Measurements from ENCODE around the gene PCDH9.

PCDH9 gene

DNA sequence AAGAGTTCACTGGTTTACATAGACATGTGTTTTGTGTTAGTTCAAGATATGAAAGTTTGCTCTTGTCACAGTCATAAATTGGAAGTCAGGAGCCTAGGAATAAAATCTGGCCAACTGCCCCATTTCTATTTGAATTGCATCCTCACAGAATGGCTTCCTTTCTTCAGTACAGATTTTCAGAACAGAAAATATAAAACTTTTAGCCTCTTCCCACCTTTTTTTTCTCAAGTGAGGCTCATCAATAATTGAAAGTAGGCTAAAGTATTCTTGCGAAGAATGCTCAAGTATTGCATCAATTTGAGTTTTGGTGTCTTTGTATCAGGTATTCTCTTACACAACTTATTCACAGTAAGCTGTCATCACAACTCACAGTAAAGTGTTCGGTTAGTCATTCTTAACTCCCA lies 802.7 kb downstream of the PCDH9 start:
- no peak for DNase-seq

DNA sequence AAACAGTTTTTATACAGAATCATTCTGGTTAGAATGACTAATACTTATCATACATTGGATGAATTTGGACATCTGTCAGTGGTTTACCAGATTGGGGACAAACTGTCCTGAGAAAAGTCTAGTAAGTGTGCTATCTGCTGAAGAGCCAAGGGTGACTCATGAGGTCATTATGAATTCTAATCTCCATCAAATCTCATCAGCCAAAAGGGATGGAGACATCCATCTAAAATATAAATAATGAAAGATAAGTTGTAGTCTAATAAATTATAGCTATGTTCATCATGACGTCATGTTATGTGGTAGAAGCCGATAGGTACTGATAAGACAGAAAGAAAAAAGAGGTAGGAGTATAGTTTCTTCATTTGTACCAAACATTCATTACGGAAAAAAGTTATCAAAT lies 804.4 kb downstream of the PCDH9 start:
- no peak for DNase-seq

DNA sequence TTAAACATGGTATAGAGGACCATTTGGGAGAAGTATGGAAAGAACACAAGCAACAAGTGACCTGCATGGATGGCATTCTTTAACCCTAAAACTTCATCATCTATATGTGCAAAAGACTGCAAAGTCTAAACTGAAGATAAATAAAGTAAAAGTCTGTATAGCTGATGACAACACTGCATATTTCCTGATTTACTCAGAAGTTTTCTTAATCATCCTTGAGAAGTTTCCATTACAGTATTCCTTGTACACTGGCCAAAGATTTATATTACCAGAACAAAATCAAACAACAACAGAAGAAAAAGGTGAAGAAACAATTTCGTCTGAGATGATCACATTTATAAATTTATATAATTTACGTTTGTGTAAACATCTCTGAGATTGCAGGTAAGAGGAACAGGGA lies 805.7 kb downstream of the PCDH9 start:
- no peak for DNase-seq

DNA sequence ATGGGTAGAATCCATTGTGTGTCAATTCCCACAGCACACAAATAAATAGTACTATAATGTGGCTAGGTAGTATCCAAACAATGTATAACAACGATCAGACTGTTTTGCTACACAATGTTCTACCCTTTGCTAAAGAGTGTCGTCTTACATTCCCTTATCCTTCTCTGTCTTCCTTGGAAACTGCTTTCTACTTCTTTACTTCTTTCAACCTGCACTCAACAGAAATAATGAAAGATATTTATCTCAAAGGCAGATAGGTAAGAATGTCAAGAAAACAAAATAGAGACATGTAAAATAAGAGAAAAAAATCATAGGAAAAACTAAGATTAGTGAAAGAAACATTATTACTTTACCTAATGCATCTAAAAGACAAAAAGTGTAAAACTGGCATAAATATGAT lies 814.7 kb downstream of the PCDH9 start:
- DNase-seq = no peak

DNA sequence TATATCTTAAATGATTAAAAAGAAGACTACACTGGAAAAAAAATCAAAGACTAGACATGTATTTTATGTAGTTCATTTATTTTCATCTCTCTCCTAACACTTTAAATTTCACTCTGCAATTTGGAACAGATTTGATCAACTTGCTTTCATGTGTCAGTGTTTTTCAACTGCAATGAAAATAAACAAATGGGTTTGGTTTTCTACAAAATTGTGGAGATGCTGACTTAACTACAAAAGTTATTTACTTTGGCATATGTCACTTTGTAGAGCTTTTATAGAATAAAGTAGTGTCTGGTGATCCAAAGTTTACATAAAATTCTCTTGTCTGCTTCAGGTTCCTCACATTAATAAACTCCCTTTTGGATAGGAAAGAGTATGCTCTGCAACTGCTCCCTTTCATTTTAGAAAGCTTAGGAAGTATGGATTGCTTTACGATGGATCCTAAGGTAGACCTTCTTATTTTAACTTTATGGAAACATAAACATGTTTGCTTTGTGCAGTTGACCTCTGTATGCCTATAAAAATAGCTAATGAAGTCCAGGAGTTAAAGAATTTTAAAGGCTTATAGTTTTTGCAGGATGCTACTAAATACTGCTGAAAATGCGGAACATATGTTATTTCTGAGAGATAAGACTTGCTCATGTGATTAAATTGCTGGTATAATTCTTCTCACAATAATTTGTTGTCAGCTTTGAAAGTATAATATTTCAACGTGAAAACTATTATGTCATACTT lies 815.9 kb downstream of the PCDH9 start:
- DNase-seq = no peak

DNA sequence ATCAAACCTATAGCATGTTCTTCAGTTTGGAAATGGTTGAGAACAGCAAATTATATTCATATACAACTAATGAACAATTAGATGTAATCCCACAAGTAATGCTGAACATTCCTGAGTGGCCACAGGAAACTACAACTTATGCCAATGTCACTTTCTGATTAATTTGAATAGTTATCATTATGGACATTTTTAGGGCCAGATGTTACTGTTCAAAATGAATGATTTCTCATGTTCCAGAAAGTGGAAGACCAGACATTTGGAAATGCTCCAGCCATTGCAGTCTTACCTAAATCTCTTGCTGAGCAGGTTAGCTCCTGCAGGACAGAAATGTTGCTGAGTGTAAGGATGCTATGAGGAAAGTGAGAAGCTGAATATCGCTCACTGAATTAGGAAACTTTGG lies 819.8 kb downstream of the PCDH9 start:
- DNase-seq = no peak

DNA sequence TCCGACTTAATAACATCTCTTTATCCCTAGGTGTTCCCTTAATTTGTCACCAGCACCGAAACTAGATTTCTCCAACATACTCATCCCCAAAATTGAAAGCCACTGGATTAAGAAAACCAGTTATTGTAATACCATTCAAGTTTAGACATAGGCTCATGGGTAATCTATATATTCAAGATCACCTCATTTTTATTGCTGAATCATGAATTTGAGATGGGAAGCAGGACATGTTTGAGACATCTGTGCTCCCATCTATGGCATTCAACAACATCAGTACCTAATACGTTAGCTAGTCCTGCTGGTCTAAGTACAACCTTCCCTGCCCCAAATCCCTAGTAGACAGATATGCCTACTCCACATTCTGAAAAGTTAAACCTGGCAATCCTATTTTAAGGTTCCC lies 820.6 kb downstream of the PCDH9 start:
- DNase-seq = no peak

DNA sequence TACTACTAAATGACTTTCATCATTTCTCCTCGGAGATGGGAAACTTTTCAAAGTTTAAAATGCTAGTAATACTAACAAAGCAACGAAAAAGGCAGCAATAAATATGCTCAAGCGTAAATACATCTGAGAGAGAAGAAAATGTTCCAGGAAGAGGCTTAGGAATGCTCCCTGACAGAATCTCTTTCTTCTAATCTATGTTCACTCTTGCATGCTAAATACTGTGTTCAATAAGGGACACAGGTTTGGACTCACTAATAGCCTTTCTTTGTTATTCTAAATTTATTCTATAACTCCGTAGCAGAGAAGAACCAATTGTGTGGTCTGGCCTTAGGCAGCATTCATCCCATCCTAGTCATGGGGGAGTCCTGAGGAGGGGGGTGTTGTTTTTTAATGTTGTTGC lies 823.0 kb downstream of the PCDH9 start:
- no peak for DNase-seq

DNA sequence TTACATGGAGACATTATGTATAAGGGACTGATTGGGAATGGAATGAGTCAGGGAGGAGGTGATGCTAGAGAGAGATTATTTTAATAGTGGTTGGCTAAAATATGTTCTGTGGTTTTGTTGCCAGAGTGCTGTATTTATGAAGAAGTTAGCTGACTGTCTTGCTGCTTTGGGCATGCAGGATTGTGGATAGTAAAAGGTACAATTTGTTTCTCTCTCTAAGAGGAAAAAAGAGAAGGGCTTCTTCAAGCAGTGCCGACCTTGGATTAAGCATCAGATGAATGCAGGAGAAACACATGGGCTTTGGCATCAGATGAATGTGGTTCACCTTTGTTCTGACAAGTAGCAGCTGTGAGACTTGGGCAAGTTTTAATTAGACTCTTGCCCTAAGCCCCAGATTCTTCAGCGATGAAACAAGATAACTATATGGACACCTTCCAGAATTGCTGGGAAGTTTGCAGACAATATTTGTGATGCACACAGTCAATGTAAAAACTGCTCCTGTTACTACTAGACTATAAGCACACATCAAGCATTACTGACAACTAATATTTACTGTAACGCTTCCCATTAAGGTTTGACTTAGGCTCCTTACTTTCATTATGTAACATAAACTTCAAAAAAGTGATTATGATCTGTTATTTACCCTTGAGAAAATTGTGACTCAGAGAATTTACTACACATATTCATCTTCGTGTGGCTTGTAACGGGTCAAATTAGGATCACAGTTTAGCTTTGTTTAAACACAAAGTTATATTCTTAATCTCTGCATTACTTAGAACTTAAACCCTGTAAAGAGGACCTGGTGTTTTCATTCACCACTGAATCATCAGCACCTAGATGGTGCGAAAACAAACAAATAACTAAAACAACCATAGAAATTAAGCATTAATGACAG lies 824.0 kb downstream of the PCDH9 start:
- no peak for DNase-seq

DNA sequence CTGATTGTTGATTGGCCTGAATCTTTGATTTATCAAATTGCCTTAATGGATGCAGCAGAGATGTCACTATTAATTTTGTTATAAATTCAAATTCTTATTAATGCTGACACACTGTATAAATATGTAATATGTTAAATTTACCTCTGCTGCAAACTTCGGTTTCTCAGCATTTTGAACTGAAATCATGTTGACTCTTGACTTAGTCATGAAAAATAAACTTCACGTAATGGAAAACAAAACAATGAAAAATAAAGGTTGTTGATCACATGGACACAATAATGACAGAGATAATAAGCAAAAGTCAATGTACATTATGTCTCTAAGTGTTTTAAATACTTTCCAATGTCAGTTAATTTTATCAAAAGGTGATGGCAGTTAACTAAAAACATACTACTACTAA lies 827.6 kb downstream of the PCDH9 start:
- no peak for DNase-seq

DNA sequence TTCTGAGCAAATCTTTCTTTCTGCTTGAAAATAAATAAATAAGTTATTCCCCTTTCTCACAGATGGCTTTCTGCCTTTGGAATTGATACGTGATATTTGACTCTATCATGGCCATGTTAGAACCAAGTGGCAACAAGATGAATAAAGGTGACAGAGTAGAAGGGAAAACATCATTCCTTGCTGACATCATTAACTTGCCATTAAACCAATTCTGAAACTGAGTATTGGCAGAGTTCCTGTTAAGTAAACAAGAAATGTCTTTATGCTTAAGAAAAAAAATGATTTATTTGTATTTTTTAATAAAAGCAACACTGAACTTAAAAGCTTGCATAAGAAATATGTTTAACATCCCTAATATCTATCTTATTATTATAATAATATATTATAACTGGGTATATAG lies 828.1 kb downstream of the PCDH9 start:
- no peak for DNase-seq

DNA sequence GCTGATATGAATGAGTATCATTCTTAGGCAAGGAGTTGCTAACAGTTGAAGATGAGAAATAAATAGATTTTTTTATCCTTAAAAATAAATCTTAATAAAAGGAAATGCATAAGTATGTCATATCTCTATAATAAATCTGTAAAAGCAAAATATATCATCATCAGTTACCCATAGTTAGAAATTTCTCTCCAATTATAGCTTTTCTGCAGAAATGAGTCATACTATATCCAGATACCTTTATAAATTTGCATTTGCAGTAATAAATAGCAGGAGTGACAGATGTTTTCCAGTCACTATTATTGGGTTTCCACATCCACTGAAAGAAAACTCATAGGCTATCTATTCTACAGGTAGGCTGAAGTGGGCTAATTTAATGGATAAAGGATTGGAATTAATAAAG lies 829.8 kb downstream of the PCDH9 start:
- DNase-seq = no peak

DNA sequence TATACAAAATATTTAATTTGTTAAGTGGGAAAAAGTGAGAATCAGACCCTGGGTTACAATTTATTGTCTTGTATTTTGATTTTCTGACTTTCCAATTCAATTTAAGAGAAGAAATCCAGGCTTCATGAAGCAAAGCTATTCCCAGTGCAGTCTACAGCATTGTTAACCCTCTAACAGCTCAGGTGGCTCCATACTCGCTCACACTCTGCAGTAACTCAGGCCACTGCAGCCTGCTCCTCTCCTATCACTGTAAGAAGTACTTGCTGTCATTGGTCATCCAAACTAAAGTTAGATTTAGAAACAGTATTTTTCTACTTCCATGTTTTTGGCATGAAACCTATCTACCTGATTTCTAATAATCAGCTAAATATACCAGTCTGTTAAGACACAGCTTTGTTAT lies 830.3 kb downstream of the PCDH9 start:
- DNase-seq = no peak

DNA sequence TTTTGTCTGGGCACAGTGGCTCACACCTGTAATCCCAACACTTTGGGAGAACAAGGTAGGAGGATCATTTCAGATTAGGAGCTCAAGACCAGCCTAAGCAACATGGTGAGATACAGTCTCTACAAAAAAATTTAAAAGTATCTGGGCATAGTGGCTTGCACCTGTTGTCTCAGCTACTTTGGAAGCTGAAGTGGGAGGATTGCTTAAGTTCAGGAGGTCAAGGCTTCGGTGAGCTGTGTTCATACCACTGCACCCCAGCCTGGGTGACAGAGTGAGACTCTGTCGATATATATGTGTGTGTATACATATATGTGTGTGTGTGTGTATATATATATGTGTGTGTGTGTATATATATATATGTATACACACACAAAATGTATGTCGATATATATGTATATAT lies 833.0 kb downstream of the PCDH9 start:
- no peak for DNase-seq

DNA sequence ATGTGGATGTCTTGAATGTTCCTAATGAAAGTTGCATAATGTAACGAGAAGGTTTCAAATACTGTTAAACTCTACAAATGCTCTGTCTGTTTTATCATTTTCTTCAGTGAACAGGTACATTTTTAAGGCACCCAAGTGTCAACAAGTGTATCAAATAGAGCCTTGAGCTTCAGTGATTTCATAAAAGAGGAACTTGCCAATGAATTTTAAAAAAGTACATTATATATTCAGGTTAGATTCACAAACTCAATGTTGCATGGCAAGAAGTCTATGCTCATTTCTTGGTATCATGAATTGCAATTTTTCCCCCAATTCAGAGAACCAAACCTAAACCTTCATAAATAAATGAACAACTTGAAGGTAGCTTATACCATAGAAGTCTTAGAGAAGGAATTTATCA lies 838.8 kb downstream of the PCDH9 start:
- DNase-seq = no peak

DNA sequence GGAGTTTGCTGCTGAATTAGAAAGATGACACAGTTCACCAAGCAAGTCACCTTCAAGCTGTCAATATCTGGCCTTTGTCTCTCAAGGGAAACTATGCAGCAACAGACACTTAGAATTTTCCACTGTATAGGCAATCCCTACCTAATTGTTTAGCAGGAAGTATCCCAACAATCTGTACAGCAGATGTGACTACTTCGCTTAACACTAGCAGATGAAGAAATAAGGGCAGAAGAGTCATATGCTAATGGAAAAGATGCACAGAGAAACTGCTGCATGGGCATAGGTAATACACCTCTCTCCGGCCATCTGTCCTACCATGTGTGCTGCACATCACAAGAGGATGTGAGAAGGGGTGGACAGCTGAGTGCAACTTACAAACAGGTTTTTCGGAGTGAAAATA lies 851.2 kb downstream of the PCDH9 start:
- DNase-seq = no peak

DNA sequence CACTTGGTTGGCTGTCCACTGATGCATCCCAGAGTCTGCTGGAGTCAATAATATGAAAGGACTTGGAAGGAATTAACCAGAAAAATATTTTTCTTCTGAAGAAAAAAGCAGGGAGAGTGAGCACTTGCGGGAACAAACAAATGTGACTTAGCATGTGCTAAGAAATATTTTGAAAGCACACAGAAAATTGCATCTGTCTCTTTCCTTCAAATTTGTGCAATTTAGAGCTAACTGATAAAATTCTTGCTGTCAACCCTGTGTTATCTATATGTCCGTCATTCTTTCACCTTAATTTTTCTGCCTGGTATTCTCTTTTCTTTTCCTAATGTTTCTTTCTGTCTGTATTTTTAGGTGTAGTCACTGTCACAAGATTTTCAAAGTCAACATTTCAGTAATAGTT lies 852.6 kb downstream of the PCDH9 start:
- no peak for DNase-seq

DNA sequence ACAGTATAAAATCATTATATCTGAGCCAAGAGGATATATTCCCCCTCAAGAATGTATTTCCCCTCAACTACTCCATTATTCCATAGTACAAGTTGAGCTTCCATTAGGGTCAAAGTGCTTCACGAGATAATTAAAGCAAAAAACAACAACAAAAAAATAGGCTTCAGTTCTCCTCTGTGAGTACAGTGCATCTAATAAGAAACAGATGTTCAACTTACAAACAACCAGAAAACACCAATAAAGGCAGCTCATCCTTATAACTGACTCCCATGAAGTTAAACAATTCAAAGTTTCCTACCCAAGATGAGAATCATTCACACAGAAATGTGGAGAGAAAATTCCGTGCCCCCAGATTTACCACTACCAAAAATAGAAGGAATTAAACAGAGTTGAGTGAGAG lies 854.4 kb downstream of the PCDH9 start:
- no peak for DNase-seq

DNA sequence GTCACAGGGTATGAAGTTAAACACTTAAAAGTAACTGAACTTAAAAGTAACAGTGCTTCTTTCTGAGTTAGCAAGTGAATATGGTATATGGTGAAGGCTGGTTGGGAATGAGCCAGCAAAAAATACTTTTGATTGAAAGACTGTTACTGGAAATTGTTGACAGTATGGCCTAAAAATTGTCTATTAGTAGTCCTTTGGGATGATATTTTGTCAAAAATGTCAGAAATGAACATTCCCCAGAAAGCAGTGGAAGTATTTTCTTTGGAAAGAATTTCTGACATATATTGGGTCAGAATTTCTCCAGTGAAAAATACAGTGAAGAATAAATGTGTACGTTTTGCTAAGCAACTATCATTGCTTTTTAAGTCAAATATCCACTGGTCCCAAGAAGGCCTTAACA lies 860.5 kb downstream of the PCDH9 start:
- no peak for DNase-seq

DNA sequence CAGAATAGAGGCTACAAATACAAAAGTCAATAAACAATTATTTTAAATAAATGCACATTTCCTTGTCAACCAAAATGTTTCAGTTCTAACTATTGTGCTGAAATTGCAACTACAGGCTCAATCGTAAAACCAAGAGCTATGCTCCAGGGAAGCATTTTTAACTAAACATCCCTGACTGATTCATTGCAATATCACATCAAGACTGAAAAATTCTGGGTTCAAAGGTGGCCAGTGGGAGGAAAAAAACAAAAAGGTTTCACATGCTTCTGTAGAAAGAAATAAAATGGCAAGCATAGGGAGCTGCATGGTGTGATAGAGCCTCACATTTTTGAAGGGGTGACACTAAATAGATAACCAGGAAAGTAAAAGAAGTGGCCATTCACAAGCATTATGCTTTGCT lies 862.8 kb downstream of the PCDH9 start:
- DNase-seq = no peak

DNA sequence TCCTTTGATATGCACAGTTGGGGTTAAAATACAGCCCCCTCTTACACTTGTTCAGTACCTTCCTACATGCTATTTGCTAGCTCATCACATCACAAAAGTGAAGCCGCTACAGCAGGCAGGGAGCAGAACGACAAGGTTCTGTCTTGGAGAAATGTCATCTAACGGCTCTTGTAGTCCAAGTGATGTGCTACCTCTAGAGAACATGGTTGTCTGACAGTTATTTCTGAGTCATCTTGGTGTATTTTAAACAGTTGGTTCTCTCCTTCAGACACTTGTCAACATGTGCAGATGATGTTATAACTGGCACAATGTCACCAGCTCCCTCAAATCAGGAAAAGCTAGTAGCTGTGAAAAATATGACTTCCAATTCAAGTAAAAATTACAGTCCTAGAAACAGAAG lies 865.0 kb downstream of the PCDH9 start:
- DNase-seq = no peak

DNA sequence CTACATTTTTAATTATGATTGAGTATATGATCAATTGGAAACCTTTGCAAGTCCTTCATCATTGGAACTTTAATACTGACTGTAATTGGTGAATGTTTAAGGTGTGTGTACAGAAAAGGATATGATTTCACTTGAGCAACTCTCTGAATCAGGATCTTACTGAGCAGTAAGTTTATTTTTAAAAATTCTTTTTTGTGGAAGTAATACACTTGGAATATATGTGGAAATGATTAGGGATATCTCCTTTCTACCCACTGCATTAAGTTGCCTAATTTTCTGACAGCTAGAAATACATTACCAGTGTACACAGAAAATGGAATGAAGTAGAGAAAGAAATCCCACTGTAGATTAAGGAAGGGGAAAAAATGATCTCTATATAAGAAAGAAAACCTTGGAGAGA lies 865.8 kb downstream of the PCDH9 start:
- no peak for DNase-seq

DNA sequence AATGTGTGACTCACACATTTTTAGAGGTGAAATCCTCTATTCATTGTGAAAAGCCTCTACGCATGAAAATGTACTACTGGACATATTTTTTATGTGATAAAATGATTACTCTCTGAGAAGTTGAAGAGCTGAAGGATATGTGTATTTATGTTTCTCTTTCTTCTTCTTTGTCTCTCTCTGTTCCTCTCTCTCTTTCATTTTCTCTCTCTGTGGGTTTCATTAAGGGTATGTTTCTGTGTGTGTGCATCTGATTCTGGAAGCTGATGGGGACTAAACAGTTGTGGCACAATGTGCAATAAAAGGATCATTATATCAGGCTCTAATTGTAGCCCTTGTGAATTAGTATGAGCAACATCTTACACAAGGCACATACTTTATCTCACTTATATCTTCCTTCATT lies 867.7 kb downstream of the PCDH9 start:
- no peak for DNase-seq

DNA sequence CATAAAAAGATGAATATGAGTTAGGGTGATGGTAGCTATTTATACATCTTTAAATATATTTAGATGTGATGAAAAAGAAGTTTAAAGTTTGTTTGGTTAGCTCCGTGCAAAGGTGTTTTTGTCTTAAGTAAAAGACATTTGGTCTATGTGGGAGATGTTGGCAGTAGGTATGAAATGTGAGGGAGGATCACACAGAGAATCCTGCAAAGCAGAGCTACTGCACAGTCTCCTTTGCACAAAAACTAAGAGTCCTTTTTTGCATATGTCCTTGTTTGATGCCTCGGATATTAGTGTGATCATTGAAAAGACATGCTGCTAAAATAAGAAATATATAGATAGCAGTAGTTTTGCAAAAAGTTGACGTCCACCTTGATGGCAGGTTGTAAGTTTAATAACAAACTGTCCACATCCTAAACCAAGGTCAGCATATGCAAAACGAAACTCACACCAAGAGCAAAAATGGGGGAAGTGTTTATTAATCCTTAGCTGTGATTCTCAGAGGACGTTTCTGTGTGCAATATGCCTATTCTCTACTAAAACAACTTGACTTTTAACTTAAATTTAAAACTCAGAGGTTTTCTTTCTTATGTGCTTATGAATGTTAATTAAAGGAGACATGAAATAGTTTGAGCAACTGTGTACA lies 870.1 kb downstream of the PCDH9 start:
- no peak for DNase-seq
